Activated CD8-positive, alpha-beta T cell treated with anti-CD3 and anti-CD28 coated beads for 36 hours (primary cell): ENCODE data around the gene HSPG2. TPM values are rescaled to one million over a fixed set of nuclear protein-coding genes. Genes with fewer than 3 reads are reported as not detected.
"Not testable (repeated sequence)": the region's sequence is repeated elsewhere in the genome, so short reads cannot be mapped to it uniquely, and the experiment has no call there.

Experiments used
- ATAC-seq: fragments of 200-7000 bp; cut with Tn5 transposase; one replicate; pipeline ENCODE4 v1.10.0; 2021; ENCODE audit warnings: mild to moderate bottlenecking, moderate library complexity
- CTCF ChIA-PET: fragments of 350-600 bp; sonication (Branson Sonifier 250); formaldehyde crosslinking; loops from one replicate; lab custom pipeline; 2021; ENCODE audit warnings: antibody characterized with exemption; lab: Charles Lee
- POLR2A ChIA-PET: fragments of 350-600 bp; sonication (Branson Sonifier 250); formaldehyde crosslinking; loops from one replicate; lab custom pipeline; 2021; ENCODE audit warnings: antibody characterized with exemption; lab: Charles Lee
- DNase-seq: peaks from one replicate; pipeline ENCODE4 v3.0.0-alpha.2; 2020
- H3K27ac Mint-ChIP-seq: one replicate; pipeline ENCODE4 v1.8.0; 2021; ENCODE audit warnings: mild to moderate bottlenecking, mixed read lengths
- H3K27me3 Mint-ChIP-seq: one replicate; pipeline ENCODE4 v1.8.0; 2021; ENCODE audit warnings: mixed read lengths
- H3K36me3 Mint-ChIP-seq: one replicate; pipeline ENCODE4 v1.8.0; 2021; ENCODE audit warnings: low read depth, mixed read lengths
- H3K4me1 Mint-ChIP-seq: one replicate; pipeline ENCODE4 v1.8.0; 2021; ENCODE audit warnings: low read depth, mixed read lengths
- H3K4me3 Mint-ChIP-seq: one replicate; pipeline ENCODE4 v1.8.0; 2021; ENCODE audit warnings: mild to moderate bottlenecking, moderate library complexity, mixed read lengths
- H3K9me3 Mint-ChIP-seq: one replicate; pipeline ENCODE4 v1.8.0; 2021; ENCODE audit warnings: mixed read lengths
- intact Hi-C: fragments of 100-400 bp; cut with micrococcal nuclease; formaldehyde crosslinking; loops from one replicate; pipeline ENCODE4 v1.10.0; 2022
- total RNA-seq, 2 experiments: library from RNA; stranded (reverse); gene quantifications; one replicate each; pipeline ENCODE4 v1.2.3, GENCODE V29; 2021
- TF ChIP-seq, protein P1 (sequence below): fragments of 200-600 bp; IDR thresholded peaks from one replicate; pipeline ENCODE4 v1.8.0; 2022; ENCODE audit warnings: antibody characterized with exemption, mild to moderate bottlenecking

The HSPG2 gene
- total RNA-seq, 2 experiments from 2014 or later: 52.1 to 59.0 TPM

DNA sequence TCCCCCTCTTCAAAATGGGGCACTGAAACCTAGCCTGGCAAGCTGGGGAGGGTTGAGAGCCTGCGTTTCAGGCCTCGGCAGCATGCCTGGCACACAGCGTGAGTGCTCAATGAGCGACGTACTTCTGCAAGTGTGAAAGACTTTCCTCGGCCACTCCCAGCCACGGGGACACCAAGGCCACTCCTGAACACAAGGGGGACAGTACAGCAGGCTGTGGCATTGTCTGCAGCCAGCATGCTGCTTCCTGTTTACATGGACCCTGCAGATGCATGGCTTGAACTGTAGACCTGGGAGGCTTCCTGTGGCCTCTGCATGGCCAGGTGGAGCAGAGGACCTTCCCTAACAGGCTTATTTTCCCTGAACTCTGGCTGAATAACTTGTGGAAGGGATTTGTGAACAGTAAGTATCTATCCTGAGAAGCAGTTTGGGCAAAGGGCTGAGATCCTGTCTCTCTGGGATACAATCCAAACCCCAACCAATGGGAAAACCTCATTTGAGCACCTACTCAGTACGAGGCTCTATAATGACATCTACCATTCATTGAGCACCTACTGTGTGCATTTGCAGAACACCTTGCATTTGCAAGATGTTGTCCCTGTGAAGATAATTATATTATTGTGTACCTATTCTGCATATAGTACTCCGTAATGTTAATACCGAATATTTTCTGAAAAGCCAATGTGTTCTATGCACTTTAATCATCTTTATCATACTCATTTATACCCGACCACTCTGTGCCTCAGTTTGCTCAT lies 9.9 kb upstream of the HSPG2 start:
- no peak overlapping the region for H3K4me3 Mint-ChIP-seq
- DNase-seq (no peak), ATAC-seq (no peak)
- no peak overlapping the region for H3K27ac Mint-ChIP-seq
- no peaks in the 10 kb centered on the region for H3K9me3 Mint-ChIP-seq
- no peaks in the 10 kb centered on the region for H3K4me1 Mint-ChIP-seq
- intact Hi-C loops: no loop called here
- no peaks in the 10 kb centered on the region for H3K36me3 Mint-ChIP-seq
- no peaks in the 10 kb centered on the region for H3K27me3 Mint-ChIP-seq
- ChIA-PET CTCF (no interaction called here), POLR2A (no interaction called here)
- TF ChIP-seq, protein P1, sequence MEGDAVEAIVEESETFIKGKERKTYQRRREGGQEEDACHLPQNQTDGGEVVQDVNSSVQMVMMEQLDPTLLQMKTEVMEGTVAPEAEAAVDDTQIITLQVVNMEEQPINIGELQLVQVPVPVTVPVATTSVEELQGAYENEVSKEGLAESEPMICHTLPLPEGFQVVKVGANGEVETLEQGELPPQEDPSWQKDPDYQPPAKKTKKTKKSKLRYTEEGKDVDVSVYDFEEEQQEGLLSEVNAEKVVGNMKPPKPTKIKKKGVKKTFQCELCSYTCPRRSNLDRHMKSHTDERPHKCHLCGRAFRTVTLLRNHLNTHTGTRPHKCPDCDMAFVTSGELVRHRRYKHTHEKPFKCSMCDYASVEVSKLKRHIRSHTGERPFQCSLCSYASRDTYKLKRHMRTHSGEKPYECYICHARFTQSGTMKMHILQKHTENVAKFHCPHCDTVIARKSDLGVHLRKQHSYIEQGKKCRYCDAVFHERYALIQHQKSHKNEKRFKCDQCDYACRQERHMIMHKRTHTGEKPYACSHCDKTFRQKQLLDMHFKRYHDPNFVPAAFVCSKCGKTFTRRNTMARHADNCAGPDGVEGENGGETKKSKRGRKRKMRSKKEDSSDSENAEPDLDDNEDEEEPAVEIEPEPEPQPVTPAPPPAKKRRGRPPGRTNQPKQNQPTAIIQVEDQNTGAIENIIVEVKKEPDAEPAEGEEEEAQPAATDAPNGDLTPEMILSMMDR: no peak

DNA sequence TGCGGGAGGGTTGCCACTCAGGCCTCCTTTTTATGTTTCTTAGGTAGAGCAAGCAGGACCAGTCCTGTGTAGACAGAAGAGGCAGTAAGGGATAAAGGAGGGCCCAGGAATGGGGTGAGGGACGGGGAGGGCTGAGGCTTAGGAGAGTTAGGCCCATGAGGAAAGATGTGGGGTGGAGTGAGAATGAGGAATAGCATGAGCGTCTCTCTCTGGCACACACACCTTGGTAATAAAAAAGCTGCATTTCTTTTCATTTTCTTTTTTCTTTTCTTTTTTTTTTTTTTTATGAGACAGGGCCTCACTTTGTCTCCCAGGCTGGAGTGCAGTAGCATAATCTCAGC lies 7.6 kb upstream of the HSPG2 start:
- Mint-ChIP-seq H3K27ac (no peak overlapping the region), H3K9me3 (no peaks in the 10 kb centered on the region), H3K4me3 (no peak overlapping the region), H3K36me3 (no peaks in the 10 kb centered on the region), H3K4me1 (no peaks in the 10 kb centered on the region), H3K27me3 (no peaks in the 10 kb centered on the region)
- no peak for DNase-seq
- intact Hi-C loops: no loop called here
- TF ChIP-seq, protein P1: no peak
- ChIA-PET CTCF (no interaction called here), POLR2A (interaction anchor here (0.6 to 0.9 kb wide), 2 partner anchors 8 to 11 kb away, joined by 3 read pairs; partner anchors contain the start of gene HSPG2)
- no peak for ATAC-seq

DNA sequence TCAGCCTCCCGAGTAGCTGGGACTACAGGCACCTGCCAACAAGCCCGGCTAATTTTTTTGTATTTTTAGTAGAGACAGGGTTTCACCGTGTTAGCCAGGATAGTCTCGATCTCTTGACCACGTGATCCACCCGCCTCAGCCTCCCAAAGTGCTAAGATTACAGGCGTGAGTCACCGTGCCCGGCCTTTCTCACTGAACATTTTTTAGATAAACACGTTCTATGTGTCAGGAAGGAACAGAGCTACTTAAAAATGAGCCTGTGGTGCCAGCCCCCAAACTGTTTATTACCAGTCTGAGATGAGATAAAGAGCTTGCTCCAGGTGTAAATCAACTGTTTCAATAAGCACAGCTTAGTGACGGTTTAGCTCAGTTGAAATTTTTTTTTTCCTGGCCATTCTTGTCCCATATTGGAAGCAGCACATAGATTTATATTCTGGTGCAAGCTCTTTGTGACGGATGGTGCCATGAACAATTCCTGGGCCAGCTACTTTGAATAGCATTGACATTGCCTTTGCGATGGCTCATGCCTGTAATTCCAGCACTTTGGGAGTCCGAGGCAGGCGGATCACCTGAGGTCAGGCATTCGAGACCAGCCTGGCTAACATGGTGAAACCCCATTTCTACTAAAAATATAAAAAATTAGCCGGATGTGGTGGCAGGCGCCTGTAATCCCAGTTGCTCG lies 6.0 kb upstream of the HSPG2 start:
- DNase-seq, ATAC-seq, POLR2A ChIA-PET, H3K4me1 Mint-ChIP-seq, H3K36me3 Mint-ChIP-seq, intact Hi-C loops, H3K9me3 Mint-ChIP-seq, H3K4me3 Mint-ChIP-seq, H3K27ac Mint-ChIP-seq, H3K27me3 Mint-ChIP-seq: not testable (repeated sequence)
- CTCF ChIA-PET: interaction anchor here (0.9 kb wide), 2 partner anchors 14 to 80 kb away, joined by 3 to 5 read pairs; no protein-coding TSS in a partner anchor

DNA sequence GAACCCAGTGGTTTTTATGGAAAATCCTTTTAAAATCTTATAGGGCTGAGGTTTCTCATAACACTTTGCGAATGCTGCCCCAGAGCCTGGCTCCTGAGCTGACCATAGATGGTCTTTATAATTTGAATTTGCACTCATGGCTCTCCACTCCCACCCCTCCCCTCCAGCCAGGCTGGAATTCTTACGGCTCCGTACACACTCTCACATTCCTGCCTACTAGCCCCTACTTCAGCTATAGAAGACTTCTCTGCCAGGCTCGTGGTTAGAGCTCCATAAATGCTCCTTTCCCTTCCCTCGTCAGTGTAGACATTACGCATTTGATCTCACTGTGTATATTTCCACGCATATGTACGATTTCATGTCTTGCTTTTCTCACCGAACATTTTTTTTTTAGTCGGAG lies 5.4 kb upstream of the HSPG2 start:
- TF ChIP-seq, protein P1: no peak
- ChIA-PET CTCF (interaction anchor here (0.9 kb wide), 1 partner anchor 80 kb away, joined by 3 read pairs; no protein-coding TSS in a partner anchor), POLR2A (no interaction called here)

DNA sequence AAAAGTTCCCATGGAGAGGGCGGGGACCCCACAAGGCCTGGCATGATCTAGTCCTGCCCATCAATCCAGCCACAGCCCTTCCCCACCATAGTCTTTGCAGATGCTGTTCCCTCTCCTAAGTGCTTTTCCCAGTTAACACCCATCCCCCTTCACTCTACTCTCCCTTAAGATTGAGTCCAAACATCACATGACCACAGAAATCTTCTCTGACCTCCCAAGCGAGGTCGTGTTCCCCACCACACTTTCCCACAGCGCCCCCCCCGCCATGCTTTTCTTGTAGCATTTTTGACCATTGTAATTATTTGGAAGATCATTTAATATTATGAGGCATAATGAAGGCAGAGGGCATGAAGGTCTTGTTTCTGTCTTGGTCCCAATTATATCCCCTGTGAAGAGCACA lies 4.3 kb upstream of the HSPG2 start:
- intact Hi-C loops: no loop called here
- no peaks in the 10 kb centered on the region for H3K9me3 Mint-ChIP-seq

More for the DNA sequence above, 5.4 kb upstream of the HSPG2 start:
- Mint-ChIP-seq H3K9me3 (no peaks in the 10 kb centered on the region), H3K4me1 (peaks cover 4% of the 10 kb centered on the region), H3K4me3 (no peak overlapping the region), H3K36me3 (no peaks in the 10 kb centered on the region), H3K27me3 (peaks cover 8% of the 10 kb centered on the region), H3K27ac (no peak overlapping the region)
- no peak for DNase-seq
- intact Hi-C loops: no loop called here
- ATAC-seq: no peak

More for the DNA sequence above, 4.3 kb upstream of the HSPG2 start:
- Mint-ChIP-seq H3K27me3 (peaks cover 10% of the 10 kb centered on the region), H3K36me3 (no peaks in the 10 kb centered on the region), H3K4me1 (peaks cover 4% of the 10 kb centered on the region), H3K4me3 (no peak overlapping the region), H3K27ac (no peak overlapping the region)
- POLR2A ChIA-PET: no interaction called here
- no peak for DNase-seq
- CTCF ChIA-PET: no interaction called here
- TF ChIP-seq, protein P1: no peak
- no peak for ATAC-seq
